Heart right ventricle (tissue), 16 donors: ENCODE results near the gene CASR. TPM values are rescaled to one million over a fixed set of nuclear protein-coding genes. Genes with fewer than 3 reads are reported as not detected.

Experiments
- ATAC-seq, 8 donors: fragments of 200-7000 bp; cut with Tn5 transposase; one replicate each; pipeline ENCODE4 v1.9.1; 2020; ENCODE audit warnings: mild to moderate bottlenecking in 8 of 8, moderate library complexity in 8 of 8, moderate number of reproducible peaks in 1 of 8
- DNase-seq, 2 donors: peaks; one replicate each; pipeline ENCODE4 v3.0.0-alpha.2; 2020
- H3K27ac ChIP-seq, 10 donors: fragments of 200-600 bp; sonication (generic) in 2 of 10; one replicate each; pipeline versions ENCODE4 v1.5.0 to v1.8.0; 2020 to 2022; ENCODE audit warnings: mild to moderate bottlenecking in 3 of 10
- H3K27me3 ChIP-seq, 7 donors: fragments of 200-600 bp; one replicate each; pipeline ENCODE4 v1.8.0; 2021 to 2022; ENCODE audit warnings: mild to moderate bottlenecking in 2 of 7
- H3K36me3 ChIP-seq, 9 donors: fragments of 200-600 bp; sonication (generic) in 1 of 9; one replicate each; pipeline versions ENCODE4 v1.5.0 to v1.8.0; 2020 to 2022; ENCODE audit warnings: mild to moderate bottlenecking in 2 of 9
- H3K4me1 ChIP-seq, 9 donors: fragments of 200-600 bp; sonication (generic) in 1 of 9; one replicate each; pipeline versions ENCODE4 v1.5.0 to v1.8.0; 2020 to 2022; ENCODE audit warnings: mild to moderate bottlenecking in 4 of 9
- H3K4me3 ChIP-seq, 10 donors: fragments of 200-600 bp; sonication (generic) in 2 of 10; one replicate each; pipeline versions ENCODE4 v1.5.0 to v1.8.0; 2020 to 2022; ENCODE audit warnings: mild to moderate bottlenecking in 7 of 10, moderate library complexity in 2 of 10
- H3K9me3 ChIP-seq, 11 donors: fragments of 200-600 bp in 10 of 11; sonication (generic) in 2 of 11; one replicate each; pipeline versions ENCODE4 v1.5.0 to v1.8.0; 2013 to 2022; ENCODE audit warnings: mild to moderate bottlenecking in 2 of 11, control low read depth in 1 of 11, moderate library complexity in 1 of 11
- WGBS, 2 donors: extraction: QIAGEN DNeasy Blood & Tissue Kit; methylation state at CpG; one replicate each; pipeline ENCODE4 v1.1.7; 2013; ENCODE audit warnings: inconsistent platforms in 1 of 2; 5-methylcytosine and 5-hydroxymethylcytosine counted together
- intact Hi-C, 10 donors: fragments of 100-400 bp; cut with DNase I; formaldehyde crosslinking; loops; one replicate each; pipeline versions ENCODE4 v1.11.1 to v1.14.2; 2022
- polyA plus RNA-seq, 2 donors: library from polyadenylated mRNA; stranded (reverse); fragments of 200-250 nt; gene quantifications; one replicate each; pipeline ENCODE4 v1.2.3, GENCODE V29; 2013
- total RNA-seq, 10 donors: library from RNA; stranded (reverse); fragmentation: NEBNext Ultra II Directional in 3 of 10; extraction: Animal tissue kit (Norgen Biotek cat#: 25700) in 3 of 10; gene quantifications; one replicate each; pipeline versions ENCODE4 v1.2.1 to v1.2.4, GENCODE V29; 2021 to 2023
- TF ChIP-seq, protein P1 (sequence below), 9 donors: fragments of 200-600 bp; sonication (generic) in 2 of 9; IDR thresholded peaks; one replicate each; pipeline versions ENCODE4 v1.5.0 to v1.8.0; 2021 to 2022; ENCODE audit warnings: antibody characterized with exemption in 9 of 9, mild to moderate bottlenecking in 5 of 9, moderate library complexity in 1 of 9
- donor health status: Arrhythmogenic right ventricular cardiomyopathy.
- donor health status: ischemic (EF 13 %, LVEDD 7.1; RV severe dilation, severe dysfunction).
- donor health status: healthy with polysubstance abuse.
- donor health status: DM: no; HTN: yes; CAD: no.
- donor health status: DM: no; HTN: no; CAD: no.
- donor health status: ischemic (EF 25% LVEDD 6.9; RV normal size, moderate dysfunction).
- donor health status: ischemic (EF 25% LVEDD 5.7; RV mildly dilated, moderate dysfunction).
- donor health status: healthy.
- donor health status: DM: yes; HTN: yes; CAD: no.
- donor health status: Ischemic cardiomyopathy.
- donor health status: ischemic (EF 35%, LVEDD 5.7; RV mildly dilated, moderate dysfunction).
- donor health status: nonischemic (EF 11% LVEDD 7.7; RV severe dilation, severe dysfunction).
- donor health status: DM: yes; HTN: yes; CAD: no.
- donor health status: PGD.
- donor health status: ischemic (EF 29% LVEDD 5.4; RV normal size, mild dysfunction).
- donor health status: nonischemic (EF 23%, LVEDD 6.1; RV moderate dilation, normal function).

Gene CASR
- total and polyA plus RNA-seq, 12 donors: not detected

DNA sequence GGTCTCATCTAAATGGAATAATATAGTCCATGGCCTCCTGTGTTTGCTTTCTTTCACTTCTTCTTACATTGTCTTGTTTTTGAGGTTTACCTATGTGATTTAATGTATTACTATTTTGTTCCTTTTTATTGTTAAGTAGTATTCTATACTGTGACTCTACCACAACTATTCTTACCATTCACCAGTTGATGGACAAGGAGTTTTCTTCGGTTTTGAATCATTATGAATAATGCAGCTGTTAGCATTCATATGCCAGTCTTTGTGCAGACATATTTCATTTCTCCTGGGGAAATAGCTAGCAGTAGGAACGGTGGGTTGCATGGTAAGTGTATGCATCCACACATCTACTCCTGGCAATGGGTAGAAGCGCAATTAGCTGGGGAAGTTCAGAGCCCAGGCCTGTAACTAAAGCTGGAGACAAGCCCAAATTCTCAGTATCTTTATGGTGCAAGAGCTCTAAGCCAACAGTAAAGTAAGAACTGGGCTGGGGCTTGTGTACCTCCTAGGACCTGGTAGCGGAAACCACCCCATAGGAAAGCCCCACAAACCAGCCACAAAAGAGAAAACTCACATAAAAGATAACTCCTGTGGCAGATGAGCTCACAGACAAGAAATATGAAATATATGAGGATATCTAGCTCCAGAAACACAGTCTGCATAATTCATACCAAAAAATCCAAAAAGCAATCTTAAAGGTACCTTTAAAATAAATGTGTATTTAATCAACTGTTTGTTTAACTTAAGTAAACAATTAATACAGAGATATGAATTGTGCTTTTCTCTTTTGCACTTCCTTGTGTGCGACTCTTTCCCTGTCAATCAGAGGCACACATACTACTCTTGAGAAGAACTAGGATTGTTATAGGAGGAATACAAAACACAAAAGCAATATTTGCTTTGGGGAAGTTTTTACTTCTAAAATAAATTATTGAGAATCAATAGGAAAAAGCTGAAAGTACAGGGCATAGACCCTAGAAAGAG, 138.9 kb downstream of the CASR start:
- ATAC-seq: no peak
- no peak for DNase-seq
- TF ChIP-seq, protein P1, sequence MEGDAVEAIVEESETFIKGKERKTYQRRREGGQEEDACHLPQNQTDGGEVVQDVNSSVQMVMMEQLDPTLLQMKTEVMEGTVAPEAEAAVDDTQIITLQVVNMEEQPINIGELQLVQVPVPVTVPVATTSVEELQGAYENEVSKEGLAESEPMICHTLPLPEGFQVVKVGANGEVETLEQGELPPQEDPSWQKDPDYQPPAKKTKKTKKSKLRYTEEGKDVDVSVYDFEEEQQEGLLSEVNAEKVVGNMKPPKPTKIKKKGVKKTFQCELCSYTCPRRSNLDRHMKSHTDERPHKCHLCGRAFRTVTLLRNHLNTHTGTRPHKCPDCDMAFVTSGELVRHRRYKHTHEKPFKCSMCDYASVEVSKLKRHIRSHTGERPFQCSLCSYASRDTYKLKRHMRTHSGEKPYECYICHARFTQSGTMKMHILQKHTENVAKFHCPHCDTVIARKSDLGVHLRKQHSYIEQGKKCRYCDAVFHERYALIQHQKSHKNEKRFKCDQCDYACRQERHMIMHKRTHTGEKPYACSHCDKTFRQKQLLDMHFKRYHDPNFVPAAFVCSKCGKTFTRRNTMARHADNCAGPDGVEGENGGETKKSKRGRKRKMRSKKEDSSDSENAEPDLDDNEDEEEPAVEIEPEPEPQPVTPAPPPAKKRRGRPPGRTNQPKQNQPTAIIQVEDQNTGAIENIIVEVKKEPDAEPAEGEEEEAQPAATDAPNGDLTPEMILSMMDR (IDR thresholded peaks at IDR 0.05): no peak
- H3K4me3 ChIP-seq: no peak overlapping the region
- no peak overlapping the region for H3K27ac ChIP-seq
- peaks cover 0 to 5% (median 0%) of the 10 kb centered on the region in 9 donors for H3K4me1 ChIP-seq
- peaks cover 0 to 4% (median 0%) of the 10 kb centered on the region in 7 donors for H3K27me3 ChIP-seq
- intact Hi-C loops: no loop called here
- H3K9me3 ChIP-seq: peaks cover 0 to 21% (median 6%) of the 10 kb centered on the region in 11 donors
- no peaks in the 10 kb centered on the region for H3K36me3 ChIP-seq
- 79 to 80% methylated on average over 5 of the region's 5 CpGs for WGBS, 2 donors

DNA sequence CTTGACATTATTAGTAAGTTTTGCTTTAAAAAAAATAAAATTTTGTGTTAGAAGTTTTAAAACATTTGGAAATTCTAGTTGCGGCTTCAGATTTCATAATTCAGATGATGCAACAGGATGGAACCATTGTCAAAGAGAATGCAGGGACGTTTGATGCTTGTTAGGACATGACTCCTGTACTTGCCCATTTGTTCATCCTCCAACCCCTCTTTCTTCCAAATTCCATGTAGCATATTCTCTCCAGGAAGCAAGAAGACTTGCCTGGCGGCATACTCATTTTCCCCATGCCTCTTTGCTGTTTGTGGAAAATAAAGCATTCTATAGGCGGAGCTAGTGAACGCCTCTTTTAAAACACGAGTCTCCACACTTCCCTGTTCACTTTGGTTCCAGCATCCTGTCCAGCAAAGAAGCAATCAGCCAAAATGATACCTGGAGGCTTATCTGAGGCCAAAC, 141.4 kb downstream of the CASR start, which contains the start of gene CSTA:
CSTA (plus strand) TSS at position 378 of the 453 bp plus-strand sequence; CDS start at position 423, 45 bp downstream.
- DNase-seq: no peak
- 60 to 62% methylated on average over 6 of the region's 6 CpGs for WGBS, 2 donors
- Histone ChIP-seq H3K4me1 (peaks cover 0 to 5% (median 0%) of the 10 kb centered on the region in 9 donors), H3K36me3 (no peaks in the 10 kb centered on the region), H3K4me3 (peak within 1 kb of the TSS in 3 of 10 donors; percentile 6 to 44 (median 13)), H3K27ac (peak within 1 kb of the TSS in 1 of 10 donors; percentile 66), H3K27me3 (peaks cover 0 to 4% (median 0%) of the 10 kb centered on the region in 7 donors), H3K9me3 (peaks cover 0 to 9% (median 3%) of the 10 kb centered on the region in 11 donors)
- TF ChIP-seq, protein P1 (IDR thresholded peaks at IDR 0.05): no peak
- no peak for ATAC-seq
- intact Hi-C loops: no loop called here

DNA sequence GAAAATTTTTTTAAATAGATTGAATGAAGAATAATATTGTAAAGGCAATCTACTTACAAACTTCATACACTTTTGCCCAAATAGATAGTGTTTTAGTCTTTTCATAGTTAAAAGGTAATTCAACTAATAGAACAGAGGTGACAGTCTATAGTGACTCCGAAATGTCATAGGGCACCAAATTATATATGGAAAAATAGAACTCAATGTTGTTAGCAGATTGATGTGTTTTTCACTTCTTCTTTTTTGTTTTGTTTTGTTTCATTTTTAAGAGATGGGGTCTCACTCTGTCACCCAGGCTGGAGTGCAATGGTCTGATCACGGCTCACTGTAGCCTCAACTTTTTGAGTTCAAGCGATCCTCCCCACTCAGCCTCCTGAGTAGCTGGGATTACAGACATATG, 142.3 kb downstream of the CASR start:
- Histone ChIP-seq H3K9me3 (peaks cover 0 to under 1% (median 0%) of the 10 kb centered on the region in 11 donors), H3K27me3 (peaks cover 0 to 4% (median 0%) of the 10 kb centered on the region in 7 donors), H3K36me3 (no peaks in the 10 kb centered on the region), H3K4me1 (peaks cover 0 to 5% (median 0%) of the 10 kb centered on the region in 9 donors), H3K4me3 (peak overlapping the region in 1 of 10 donors; percentile 44), H3K27ac (peak overlapping the region in 1 of 10 donors; percentile 3)
- TF ChIP-seq, protein P1 (IDR thresholded peaks at IDR 0.05): no peak
- intact Hi-C loops: no loop called here
- DNase-seq (no peak), ATAC-seq (no peak)
- WGBS, 2 donors: 92 to 95% methylated on average over 3 of the region's 3 CpGs

DNA sequence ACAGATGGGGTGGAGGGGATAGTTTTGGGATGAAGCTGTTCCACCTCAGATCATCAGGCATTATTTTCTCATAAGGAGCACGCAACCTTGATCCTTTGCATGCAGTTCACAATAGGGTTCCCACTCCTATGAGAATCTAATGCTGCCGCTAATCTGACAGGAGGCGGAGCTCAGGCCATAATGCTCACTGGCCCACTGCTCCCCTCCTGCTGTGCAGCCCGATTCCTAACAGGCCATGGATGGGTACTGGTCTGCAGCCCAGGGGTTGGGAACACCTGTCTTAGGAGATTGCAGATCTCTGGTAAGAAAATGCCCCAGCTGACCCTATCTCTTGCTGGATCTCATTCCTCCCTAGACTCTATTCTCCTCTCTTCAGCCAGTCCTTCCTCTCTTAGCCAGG, 148.4 kb downstream of the CASR start:
- Histone ChIP-seq H3K36me3 (no peaks in the 10 kb centered on the region), H3K27ac (no peak overlapping the region), H3K27me3 (peaks cover 0 to 16% (median 5%) of the 10 kb centered on the region in 7 donors), H3K4me1 (no peaks in the 10 kb centered on the region), H3K9me3 (no peaks in the 10 kb centered on the region), H3K4me3 (no peak overlapping the region)
- DNase-seq: no peak
- WGBS, 2 donors: 64 to 73% methylated on average over 4 of the region's 4 CpGs
- no peak for ATAC-seq
- TF ChIP-seq, protein P1 (IDR thresholded peaks at IDR 0.05): no peak
- intact Hi-C loops: no loop called here
